PC-9 (cell line): ENCODE measurements around the gene TSR3. TPM values are rescaled to one million over a fixed set of nuclear protein-coding genes. Genes with fewer than 3 reads are reported as not detected.
A peak's percentile ranks its signal among the peaks of the same experiment; 100 is the strongest.

Source experiments
- BruUV-seq: library from RNA; stranded (reverse); fragments of 400-500 nt; replicated peaks from 2 replicates; lab custom pipeline; 2021; lab: Mats Ljungman, UMichigan
- CTCF ChIA-PET: fragments of 300-600 bp; sonication (Branson Sonifier 250); formaldehyde crosslinking; loops from one replicate; lab custom pipeline; 2022; ENCODE audit warnings: antibody characterized with exemption; lab: Charles Lee
- POLR2A ChIA-PET: fragments of 300-600 bp; sonication (Branson Sonifier 250); formaldehyde crosslinking; loops from one replicate; lab custom pipeline; 2022; ENCODE audit warnings: antibody characterized with exemption; ENCODE audit not compliant: unreplicated experiment; lab: Charles Lee
- DNase-seq, 2 experiments: peaks; one replicate each; pipeline versions ENCODE4 v3.0.0 to v3.0.0-alpha.2; 2015 to 2022; ENCODE audit warnings: mixed read lengths in 1 of 2
- H2AFZ ChIP-seq: fragments of 200-600 bp; sonication (generic); 2 replicates; pipeline ENCODE4 v1.8.1; 2017; ENCODE audit warnings: antibody characterized with exemption
- H3F3A ChIP-seq: fragments of 200-600 bp; sonication (generic); 2 replicates; pipeline ENCODE4 v1.8.1; 2017; ENCODE audit warnings: antibody characterized with exemption, mild to moderate bottlenecking, low read depth; ENCODE audit not compliant: insufficient read depth
- H3K27ac ChIP-seq: fragments of 200-600 bp; sonication (generic); 2 replicates; pipeline ENCODE4 v1.6.1; 2016; ENCODE audit warnings: mixed run types
- H3K27me3 ChIP-seq: fragments of 200-600 bp; sonication (generic); 2 replicates; pipeline ENCODE4 v1.6.1; 2016; ENCODE audit warnings: low read depth, mixed run types; ENCODE audit not compliant: insufficient read depth
- H3K36me3 ChIP-seq: fragments of 200-600 bp; sonication (generic); 2 replicates; pipeline ENCODE4 v1.6.1; 2016; ENCODE audit warnings: low read depth, mixed run types
- H3K4me1 ChIP-seq: fragments of 200-600 bp; sonication (generic); replicated peaks from 2 replicates; pipeline ENCODE4 v1.6.1; 2016; ENCODE audit warnings: mixed run types; ENCODE audit not compliant: insufficient read depth
- H3K4me2 ChIP-seq: fragments of 200-600 bp; sonication (generic); 2 replicates; pipeline ENCODE4 v1.6.1; 2017; ENCODE audit warnings: mixed run types
- H3K4me3 ChIP-seq: fragments of 200-600 bp; sonication (generic); 2 replicates; pipeline ENCODE4 v1.6.1; 2016; ENCODE audit warnings: mixed run types
- H3K79me2 ChIP-seq: fragments of 200-600 bp; sonication (generic); 2 replicates; pipeline ENCODE4 v1.6.1; 2017; ENCODE audit warnings: low read depth, mixed run types
- H3K9me2 ChIP-seq: fragments of 200-600 bp; sonication (generic); 2 replicates; pipeline ENCODE4 v1.8.1; 2017; ENCODE audit warnings: mild to moderate bottlenecking; ENCODE audit not compliant: insufficient read depth
- H3K9me3 ChIP-seq: fragments of 200-600 bp; sonication (generic); 2 replicates; pipeline ENCODE4 v1.8.1; 2016; ENCODE audit warnings: low read depth; ENCODE audit not compliant: insufficient read depth
- H4K20me1 ChIP-seq: fragments of 200-600 bp; sonication (generic); 2 replicates; pipeline ENCODE4 v1.8.1; 2017; ENCODE audit not compliant: insufficient read depth
- EZH2 ChIP-seq: fragments of 200-600 bp; sonication (generic); IDR thresholded peaks from 2 replicates; pipeline ENCODE4 v1.8.0; 2017; ENCODE audit warnings: antibody characterized with exemption, low read depth
- intact Hi-C: fragments of 100-400 bp; cut with micrococcal nuclease; formaldehyde crosslinking; loops from one replicate; pipeline ENCODE4 v1.10.0; 2022; ENCODE audit not compliant: unreplicated experiment
- total RNA-seq: library from RNA; stranded (reverse); gene quantifications from 2 replicates; pipeline ENCODE4 v1.2.3, GENCODE V29; 2021
- TF ChIP-seq, protein P1 (sequence below): fragments of 200-600 bp; sonication (generic); conservative IDR thresholded peaks from 2 replicates; pipeline ENCODE4 v1.6.1; 2017; ENCODE audit warnings: mixed run types, antibody characterized with exemption, mild to moderate bottlenecking, moderate library complexity

Gene TSR3
- total RNA-seq, 1 experiment from 2014 or later, result 69.5 TPM

DNA sequence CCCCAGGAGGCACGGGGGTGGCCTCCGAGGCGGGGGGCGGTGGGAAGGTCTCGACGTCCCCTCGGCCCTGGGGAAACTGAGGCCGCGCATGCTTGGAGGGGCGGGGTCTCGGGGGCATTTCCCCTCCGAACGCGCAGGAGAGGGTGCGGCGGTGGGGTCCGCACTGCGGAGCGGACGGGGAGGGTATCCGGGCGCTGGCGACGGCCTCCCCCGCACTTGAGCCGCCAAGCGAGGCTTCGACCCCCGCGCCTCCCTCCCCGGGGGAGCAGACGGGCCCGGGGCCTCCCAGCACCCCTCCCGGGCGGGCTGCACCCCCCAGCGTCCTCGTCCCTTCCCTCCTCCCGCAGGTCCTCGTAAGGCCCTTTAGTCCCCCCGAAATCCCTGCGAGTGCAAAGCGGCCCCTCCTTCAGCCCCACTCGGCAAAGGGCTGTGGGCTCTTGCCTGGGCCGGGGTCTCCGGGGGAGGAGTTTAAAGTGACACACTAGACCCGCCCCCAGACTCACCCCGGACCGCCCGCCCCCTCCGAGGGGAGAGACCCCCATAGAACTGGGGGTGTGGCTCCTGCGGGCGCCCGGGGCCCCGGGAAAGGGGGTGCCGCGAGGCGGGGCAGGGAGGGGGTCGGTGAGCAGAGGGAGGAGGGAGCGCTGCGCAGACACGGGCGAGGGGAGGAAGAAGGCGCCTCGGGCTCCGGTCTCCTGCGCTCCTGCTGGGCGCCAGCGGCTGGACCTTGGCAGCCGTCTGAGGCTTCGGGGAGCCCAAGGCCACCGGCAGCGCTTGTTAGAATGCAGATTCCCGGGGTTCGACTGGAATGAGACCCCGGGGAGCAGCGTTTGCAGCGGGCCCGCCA, 17.6 kb downstream of the TSR3 start:
- Histone ChIP-seq H2AFZ (no peak overlapping the region), H3K9me2 (no peaks in the 10 kb centered on the region), H4K20me1 (no peaks in the 10 kb centered on the region), H3F3A (peaks cover 2% of the 10 kb centered on the region; the same call in 1 of the 2 replicates), H3K27me3 (no peaks in the 10 kb centered on the region), H3K79me2 (no peaks in the 10 kb centered on the region), H3K4me2 (peak overlapping the region; percentile 70; the same call in 1 of the 2 replicates), H3K4me3 (peak overlapping the region; percentile 49; the same call in 1 of the 2 replicates), H3K27ac (no peak overlapping the region), H3K4me1 (peaks cover 15% of the 10 kb centered on the region), H3K9me3 (no peaks in the 10 kb centered on the region), H3K36me3 (no peaks in the 10 kb centered on the region)
- intact Hi-C loops, result loop anchor here (5.0 kb wide), 1 partner anchor 278 kb away; the partner anchor contains the start of genes CRAMP1 and IFT140
- BruUV-seq, result TSS peak; percentile 21
- POLR2A ChIA-PET, result interaction anchor here (0.6 kb wide), 1 partner anchor 1572 kb away, joined by 3 read pairs; no protein-coding TSS in a partner anchor
- CTCF ChIA-PET, result interaction anchor here (0.6 to 0.7 kb wide), 2 partner anchors 20 to 387 kb away, joined by 7 to 10 read pairs; no protein-coding TSS in a partner anchor
- no peak for TF ChIP-seq EZH2
- TF ChIP-seq, protein P1, sequence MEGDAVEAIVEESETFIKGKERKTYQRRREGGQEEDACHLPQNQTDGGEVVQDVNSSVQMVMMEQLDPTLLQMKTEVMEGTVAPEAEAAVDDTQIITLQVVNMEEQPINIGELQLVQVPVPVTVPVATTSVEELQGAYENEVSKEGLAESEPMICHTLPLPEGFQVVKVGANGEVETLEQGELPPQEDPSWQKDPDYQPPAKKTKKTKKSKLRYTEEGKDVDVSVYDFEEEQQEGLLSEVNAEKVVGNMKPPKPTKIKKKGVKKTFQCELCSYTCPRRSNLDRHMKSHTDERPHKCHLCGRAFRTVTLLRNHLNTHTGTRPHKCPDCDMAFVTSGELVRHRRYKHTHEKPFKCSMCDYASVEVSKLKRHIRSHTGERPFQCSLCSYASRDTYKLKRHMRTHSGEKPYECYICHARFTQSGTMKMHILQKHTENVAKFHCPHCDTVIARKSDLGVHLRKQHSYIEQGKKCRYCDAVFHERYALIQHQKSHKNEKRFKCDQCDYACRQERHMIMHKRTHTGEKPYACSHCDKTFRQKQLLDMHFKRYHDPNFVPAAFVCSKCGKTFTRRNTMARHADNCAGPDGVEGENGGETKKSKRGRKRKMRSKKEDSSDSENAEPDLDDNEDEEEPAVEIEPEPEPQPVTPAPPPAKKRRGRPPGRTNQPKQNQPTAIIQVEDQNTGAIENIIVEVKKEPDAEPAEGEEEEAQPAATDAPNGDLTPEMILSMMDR, result no peak
- no peak for DNase-seq

DNA sequence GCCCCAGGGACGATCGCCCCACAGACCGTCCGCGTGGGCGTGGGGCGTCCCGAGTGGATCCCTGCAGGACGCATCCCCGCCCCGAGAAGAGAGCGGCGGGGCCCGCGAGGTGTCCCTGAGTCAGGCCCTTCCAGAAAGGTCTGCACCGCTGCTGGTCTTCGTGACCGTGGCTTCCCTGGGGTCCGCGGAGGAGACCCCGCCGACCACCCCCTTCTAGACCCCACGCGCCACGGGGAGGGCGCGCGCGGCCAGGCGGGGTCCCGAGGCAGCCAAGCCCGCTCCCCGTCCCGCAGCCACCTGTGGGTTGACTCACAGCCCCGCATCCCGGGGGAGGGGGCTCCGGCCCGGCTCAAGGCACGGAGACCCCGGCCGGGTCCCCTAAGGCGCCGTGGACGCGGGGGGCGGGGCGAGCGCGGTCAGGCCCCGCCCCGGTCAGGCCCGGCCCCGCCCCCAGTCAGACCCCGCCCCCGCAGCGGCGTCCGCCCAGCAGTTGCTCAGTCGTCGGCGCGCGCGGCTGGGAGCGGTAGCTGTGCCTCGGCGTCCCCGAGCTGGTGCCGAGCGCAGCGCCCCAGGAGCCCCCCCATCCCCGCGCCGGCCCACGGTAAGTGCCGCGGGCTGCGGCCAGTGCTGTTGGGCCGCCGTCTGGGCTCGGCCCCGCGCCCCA, 18.4 kb downstream of the TSR3 start, which contains the start of gene BAIAP3:
Gene BAIAP3 (plus strand): TSS at position 497 of the 664 bp plus-strand sequence. CDS start 4,905 bp downstream, outside the sequence.
- peak in 1 of 2 experiments; percentile 56 for DNase-seq
- POLR2A ChIA-PET, result interaction anchor here (0.6 to 0.7 kb wide), 3 partner anchors 13 to 1572 kb away, joined by 3 to 5 read pairs (median 3); no protein-coding TSS in a partner anchor
- TF ChIP-seq, protein P1, result no peak
- TF ChIP-seq EZH2, result no peak
- no peaks in the 10 kb centered on the region for H3K9me3 ChIP-seq
- H2AFZ ChIP-seq, result no peak within 1 kb of the TSS
- BruUV-seq, result no TSS peak
- peak within 1 kb of the TSS; percentile 49; the same call in 1 of the 2 replicates for H3K4me3 ChIP-seq
- H4K20me1 ChIP-seq, result no peaks in the 10 kb centered on the region
- peak within 1 kb of the TSS; percentile 82 for H3K4me2 ChIP-seq
- H3K36me3 ChIP-seq, result no peaks in the 10 kb centered on the region
- peaks cover 15% of the 10 kb centered on the region for H3K4me1 ChIP-seq
- no peaks in the 10 kb centered on the region for H3K27me3 ChIP-seq
- H3K79me2 ChIP-seq, result no peaks in the 10 kb centered on the region
- intact Hi-C loops, result loop anchor here (5.0 kb wide), 1 partner anchor 279 kb away; the partner anchor contains the start of genes CRAMP1 and IFT140
- H3K27ac ChIP-seq, result no peak within 1 kb of the TSS
- H3F3A ChIP-seq, result peaks cover 6% of the 10 kb centered on the region; the same call in 1 of the 2 replicates
- H3K9me2 ChIP-seq, result no peaks in the 10 kb centered on the region
- CTCF ChIA-PET, result interaction anchor here (0.6 to 0.7 kb wide), 2 partner anchors 21 to 388 kb away, joined by 7 to 10 read pairs; no protein-coding TSS in a partner anchor
